ENCODE data around the gene MISP.
"Not testable (repeated sequence)": the region's sequence is repeated elsewhere in the genome, so short reads cannot be mapped to it uniquely, and the experiment has no call there.

GRCh38 chr19:740816-741505 is 10.0 kb upstream of the MISP start:
- not testable (repeated sequence) for TF ChIP-seq TCF12 (IDR thresholded peaks at IDR 0.05); CTCF (IDR thresholded peaks at IDR 0.05); RCOR1 (IDR thresholded peaks at IDR 0.05; ENCODE audit: low read length); POLR2AphosphoS5 (IDR thresholded peaks at IDR 0.05; ENCODE audit: low read depth, low read length); TAF1 (IDR thresholded peaks at IDR 0.05; ENCODE audit: borderline replicate concordance, low read depth, low read length)

Data from SK-N-SH (cell line).